Prostate gland (tissue), 2 donors: ENCODE results near the gene NKX1-1.

Source experiments
- CTCF ChIP-seq, 4 experiments: fragments of 200-600 bp in 2 of 4; fragments of 450-650 bp in 2 of 4; sonication (generic) in 2 of 4; IDR thresholded peaks; 1 replicate in 3 of 4; 2 replicates in 1 of 4; pipeline ENCODE4 v1.5.1; 2016 to 2019; ENCODE audit warnings: antibody characterized with exemption in 4 of 4, mild to moderate bottlenecking in 2 of 4, moderate library complexity in 2 of 4
- POLR2AphosphoS5 ChIP-seq: sonication (generic); formaldehyde crosslinking; IDR thresholded peaks from one replicate; pipeline ENCODE4 v1.6.1; 2017; ENCODE audit warnings: antibody characterized with exemption

GRCh38 chr4:1366371-1367229 is 39.6 kb downstream of the NKX1-1 start:
- TF ChIP-seq POLR2AphosphoS5: no peak
- no peak for TF ChIP-seq CTCF (IDR thresholded peaks at IDR 0.05)
